KBM-7 (cell line): ENCODE results near the gene ZDHHC11B.
"Not testable (repeated sequence)": the region's sequence is repeated elsewhere in the genome, so short reads cannot be mapped to it uniquely, and the experiment has no call there.

Experiments
- DNase-seq: peaks from one replicate; pipeline ENCODE4 v3.0.0-alpha.2; 2015
- in situ Hi-C: fragments of 300-500 bp; cut with MboI; formaldehyde crosslinking; loops from 2 replicates; pipeline ENCODE4 v1.14.3; 2020; ENCODE audit warnings: low sequenced_read_pairs, low pct_unique_long_range_greater_than_20kb, mixed read lengths

The ZDHHC11B gene

GRCh38 chr5:680836-681235 lies 103.7 kb downstream of the ZDHHC11B start:
- in situ Hi-C loops: loop anchor here (5.0 kb wide), 1 partner anchor 96 kb away; no protein-coding TSS in a partner anchor

GRCh38 chr5:680118-680795 lies 104.3 kb downstream of the ZDHHC11B start:
- in situ Hi-C loops: loop anchor here (5.0 kb wide), 1 partner anchor 97 kb away; no protein-coding TSS in a partner anchor
- DNase-seq: not testable (repeated sequence)

More at GRCh38 chr5:680836-681235, 103.7 kb downstream of the ZDHHC11B start:
- DNase-seq: not testable (repeated sequence)

GRCh38 chr5:679166-679895 lies 105.2 kb downstream of the ZDHHC11B start:
- in situ Hi-C loops: not testable (repeated sequence)

GRCh38 chr5:678521-678920 lies 106.0 kb downstream of the ZDHHC11B start:
- DNase-seq, in situ Hi-C loops: not testable (repeated sequence)

More at GRCh38 chr5:679166-679895, 105.2 kb downstream of the ZDHHC11B start:
- not testable (repeated sequence) for DNase-seq

GRCh38 chr5:677131-678101 lies 107.1 kb downstream of the ZDHHC11B start:
- DNase-seq: no peak
- in situ Hi-C loops: no loop called here

GRCh38 chr5:676699-677076 lies 107.8 kb downstream of the ZDHHC11B start:
- DNase-seq: no peak
- in situ Hi-C loops: no loop called here

- DNase-seq: no peak
- in situ Hi-C loops: no loop called here
Measured at GRCh38 chr5:675871-676698, 108.4 kb downstream of the ZDHHC11B start.

GRCh38 chr5:675111-675870 lies 109.2 kb downstream of the ZDHHC11B start:
- in situ Hi-C loops: no loop called here
- no peak for DNase-seq

GRCh38 chr5:674630-675011 lies 109.9 kb downstream of the ZDHHC11B start:
- no peak for DNase-seq
- in situ Hi-C loops: no loop called here

GRCh38 chr5:673831-674629 lies 110.5 kb downstream of the ZDHHC11B start:
- DNase-seq: no peak
- in situ Hi-C loops: no loop called here

GRCh38 chr5:673161-673830 lies 111.2 kb downstream of the ZDHHC11B start:
- in situ Hi-C loops: no loop called here

GRCh38 chr5:672329-673160 lies 112.0 kb downstream of the ZDHHC11B start:
- in situ Hi-C loops: no loop called here
- peak; percentile 60 for DNase-seq

More at GRCh38 chr5:673161-673830, 111.2 kb downstream of the ZDHHC11B start:
- no peak for DNase-seq

GRCh38 chr5:671459-672328 lies 112.8 kb downstream of the ZDHHC11B start:
- DNase-seq: peak; percentile 67
- in situ Hi-C loops: no loop called here

GRCh38 chr5:670396-671270 lies 113.9 kb downstream of the ZDHHC11B start:
- in situ Hi-C loops: no loop called here
- DNase-seq: no peak
